ENCODE measurements around the gene COL16A1. TPM values are rescaled to one million over a fixed set of nuclear protein-coding genes. Genes with fewer than 3 reads are reported as not detected.
A peak's percentile ranks its signal among the peaks of the same experiment; 100 is the strongest.

Gene COL16A1
- total RNA-seq, 3 donors from 2014 or later: 11.2 to 62.9 (median 19.3) TPM

GRCh38 chr1:31688233-31688918, 15.4 kb downstream of the COL16A1 start:
- DNase-seq (no peak), ATAC-seq (peak; percentile 48)
- no peak for TF ChIP-seq CTCF (IDR thresholded peaks at IDR 0.05)
- no peaks in the 10 kb centered on the region for H3K9me3 ChIP-seq
- H3K4me3 ChIP-seq: no peak overlapping the region
- intact Hi-C loops (cut with DNase I, micrococcal nuclease): no loop called here
- H3K36me3 ChIP-seq (ENCODE audit: low read depth): no peaks in the 10 kb centered on the region
- no peaks in the 10 kb centered on the region for H3K4me1 ChIP-seq (ENCODE audit: low read depth)

- ATAC-seq (no peak), DNase-seq (no peak)
- H3K36me3 ChIP-seq (ENCODE audit: low read depth): no peaks in the 10 kb centered on the region
- no peaks in the 10 kb centered on the region for H3K4me1 ChIP-seq (ENCODE audit: low read depth)
- no peak overlapping the region for H3K4me3 ChIP-seq
- H3K9me3 ChIP-seq: no peaks in the 10 kb centered on the region
- TF ChIP-seq CTCF (IDR thresholded peaks at IDR 0.05): no peak
- intact Hi-C loops (cut with DNase I, micrococcal nuclease): no loop called here
Measured at GRCh38 chr1:31687601-31688000, 16.2 kb downstream of the COL16A1 start.

- H3K9me3 ChIP-seq: no peaks in the 10 kb centered on the region
- intact Hi-C loops (cut with DNase I, micrococcal nuclease): no loop called here
- ATAC-seq (no peak), DNase-seq (no peak)
- H3K36me3 ChIP-seq (ENCODE audit: low read depth): no peaks in the 10 kb centered on the region
- TF ChIP-seq CTCF (IDR thresholded peaks at IDR 0.05): no peak
- no peaks in the 10 kb centered on the region for H3K4me1 ChIP-seq (ENCODE audit: low read depth)
- no peak overlapping the region for H3K4me3 ChIP-seq
Measured at GRCh38 chr1:31685795-31686194, 18.0 kb downstream of the COL16A1 start.

- intact Hi-C loops (cut with DNase I, micrococcal nuclease): no loop called here
- H3K36me3 ChIP-seq (ENCODE audit: low read depth): no peaks in the 10 kb centered on the region
- H3K4me3 ChIP-seq: no peak overlapping the region
- H3K9me3 ChIP-seq: no peaks in the 10 kb centered on the region
- DNase-seq (peak in 2 of 3 donors; percentile 69 to 75), ATAC-seq (peak; percentile 90)
- no peaks in the 10 kb centered on the region for H3K4me1 ChIP-seq (ENCODE audit: low read depth)
- TF ChIP-seq CTCF (IDR thresholded peaks at IDR 0.05): peak; percentile 33
Measured at GRCh38 chr1:31683997-31684396, 19.8 kb downstream of the COL16A1 start.

- DNase-seq (no peak), ATAC-seq (no peak)
- no peaks in the 10 kb centered on the region for H3K36me3 ChIP-seq (ENCODE audit: low read depth)
- H3K9me3 ChIP-seq: no peaks in the 10 kb centered on the region
- no peak for TF ChIP-seq CTCF (IDR thresholded peaks at IDR 0.05)
- intact Hi-C loops (cut with DNase I, micrococcal nuclease): no loop called here
- H3K4me1 ChIP-seq (ENCODE audit: low read depth): no peaks in the 10 kb centered on the region
- H3K4me3 ChIP-seq: no peak overlapping the region
Measured at GRCh38 chr1:31681415-31681814, 22.4 kb downstream of the COL16A1 start.
